ENCODE results near the gene NETO2. TPM values are rescaled to one million over a fixed set of nuclear protein-coding genes. Genes with fewer than 3 reads are reported as not detected.

The NETO2 gene
- total and polyA plus RNA-seq, 9 of the 15 experiments (the other 6 are each of a cell fraction or from before 2014, with no cell fraction given): 4.1 to 37.0 (median 22.2) TPM

- TF ChIP-seq ZNF436 (CRISPR knock-in tag; IDR thresholded peaks at IDR 0.05) (no peak), HNRNPLL (IDR thresholded peaks at IDR 0.05; ENCODE audit: low read depth, low read length, poor library complexity, severe bottlenecking) (peak; percentile 82), ZBTB43 (CRISPR knock-in tag; IDR thresholded peaks at IDR 0.05) (no peak), ZC3H4 (CRISPR knock-in tag; IDR thresholded peaks at IDR 0.05; ENCODE audit: borderline replicate concordance) (no peak), GMEB1 (CRISPR knock-in tag; IDR thresholded peaks at IDR 0.05) (no peak), STAG1 (CRISPR knock-in tag; IDR thresholded peaks at IDR 0.05; ENCODE audit: borderline replicate concordance) (0 out of 2 replicates have a peak, but pooled peaks have one; percentile 25), RFX1 (IDR thresholded peaks at IDR 0.05) (no peak), GATAD2A (IDR thresholded peaks at IDR 0.05) (no peak), MIER1 (IDR thresholded peaks at IDR 0.05; ENCODE audit: low read depth) (no peak), TAF1 (IDR thresholded peaks at IDR 0.05; ENCODE audit: control insufficient read depth, extremely low read depth, insufficient read depth, low read length, severe bottlenecking) (peak; percentile 43), POLR2H (tag; IDR thresholded peaks at IDR 0.05; ENCODE audit: low read depth) (no peak), MAFK (IDR thresholded peaks at IDR 0.05; ENCODE audit: low read length) (no peak), RB1 (IDR thresholded peaks at IDR 0.05; ENCODE audit: low read depth) (peak; percentile 83), ZNF512 (tag; IDR thresholded peaks at IDR 0.05) (no peak), TRIM28 (IDR thresholded peaks at IDR 0.05) (no peak), STAT6 (CRISPR knock-in tag; IDR thresholded peaks at IDR 0.05) (0 out of 2 replicates have a peak, but pooled peaks have one; percentile 33), ZNF639 (CRISPR knock-in tag; conservative IDR thresholded peaks at IDR 0.05 in 1 of 2, IDR thresholded peaks at IDR 0.05 in 1 of 2) (peak in 1 of 2 experiments; percentile 67; a peak in 1 of 4 replicates), CCNT2 (IDR thresholded peaks at IDR 0.05; ENCODE audit: borderline replicate concordance, extremely low read depth, insufficient read length, low read depth, low read length) (peak; percentile 53)
Observed at GRCh38 chr16:47142821-47143676, 696 bp downstream of the NETO2 start (continued).
